Superior temporal gyrus (tissue), 1 donor: ENCODE measurements around the gene OR5T3.
"Not testable (repeated sequence)": the region's sequence is repeated elsewhere in the genome, so short reads cannot be mapped to it uniquely, and the experiment has no call there.

Experiments
- DNase-seq: peaks from one replicate; pipeline ENCODE4 v3.0.0-alpha.2; 2016; ENCODE audit errors: extremely low spot score

The OR5T3 gene

GRCh38 chr11:56251954-56252353 lies at the start of gene OR5T3:
OR5T3 (plus strand) TSS chr11:56252254; CDS start chr11:56252254, 0 bp downstream.
- DNase-seq: no peak

DNA sequence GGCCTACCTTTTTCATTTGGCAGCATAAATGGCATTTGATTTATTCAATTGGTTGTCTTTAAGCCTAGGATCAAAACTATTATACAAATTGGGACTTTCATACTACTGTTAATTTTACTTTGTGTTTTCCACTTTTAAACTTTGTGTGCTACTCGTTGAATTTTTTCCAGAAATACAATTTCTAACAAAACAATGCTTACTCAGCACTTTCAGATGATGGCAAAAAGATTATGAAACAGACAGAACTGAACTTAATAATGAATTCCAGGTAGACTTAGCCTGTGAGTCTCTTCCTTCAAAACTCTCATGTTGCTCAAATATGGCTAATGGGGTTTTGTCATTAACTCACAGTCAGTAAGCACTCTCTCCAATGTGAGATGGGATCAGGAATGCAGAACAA lies 44.3 kb upstream of the OR5T3 start:
- DNase-seq: no peak

DNA sequence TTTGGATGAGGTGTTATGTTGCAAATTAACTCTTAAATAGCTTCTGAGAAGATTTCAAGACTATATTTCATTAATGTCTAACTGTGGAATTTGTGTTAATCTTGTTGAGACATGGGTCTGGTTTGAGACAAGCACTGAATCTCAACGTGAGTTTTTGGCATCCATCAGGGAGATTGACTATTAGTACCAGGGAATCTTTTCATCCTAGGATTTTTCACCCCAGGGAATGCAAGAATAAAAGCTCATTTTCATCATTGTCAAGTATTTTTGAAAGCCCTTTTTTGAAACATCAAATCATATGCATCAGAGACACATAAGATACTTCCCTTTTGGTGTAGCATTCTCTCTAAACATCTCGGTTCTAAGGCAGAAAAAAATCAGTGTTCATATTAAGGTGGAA lies 37.5 kb upstream of the OR5T3 start:
- no peak for DNase-seq

DNA sequence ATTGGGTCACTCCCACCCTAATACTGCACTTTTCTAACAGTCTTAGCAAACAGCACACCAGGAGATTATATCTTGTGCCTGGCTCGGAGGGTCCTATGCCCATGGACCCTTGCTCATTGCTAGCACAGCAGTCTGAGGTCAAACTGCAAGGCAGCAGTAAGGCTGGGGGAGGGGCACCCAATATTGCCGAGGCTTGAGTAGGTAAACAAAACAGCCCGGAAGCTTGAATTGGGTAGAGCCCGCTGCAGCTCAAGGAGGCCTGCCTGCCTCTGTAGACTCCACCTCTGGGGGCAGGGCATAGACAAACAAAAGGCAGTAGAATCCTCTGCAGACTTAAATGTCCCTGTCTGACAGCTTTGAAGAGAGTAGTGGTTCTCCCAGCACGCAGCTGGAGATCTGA lies 32.3 kb upstream of the OR5T3 start:
- not testable (repeated sequence) for DNase-seq

- DNase-seq: no peak
These were observed 17.9 kb upstream of the OR5T3 start, which contains the start of gene OR5T2 for GRCh38 chr11:56234155-56234554. OR5T2 (minus strand) TSS chr11:56234255; CDS start chr11:56233062, 1,193 bp downstream.

DNA sequence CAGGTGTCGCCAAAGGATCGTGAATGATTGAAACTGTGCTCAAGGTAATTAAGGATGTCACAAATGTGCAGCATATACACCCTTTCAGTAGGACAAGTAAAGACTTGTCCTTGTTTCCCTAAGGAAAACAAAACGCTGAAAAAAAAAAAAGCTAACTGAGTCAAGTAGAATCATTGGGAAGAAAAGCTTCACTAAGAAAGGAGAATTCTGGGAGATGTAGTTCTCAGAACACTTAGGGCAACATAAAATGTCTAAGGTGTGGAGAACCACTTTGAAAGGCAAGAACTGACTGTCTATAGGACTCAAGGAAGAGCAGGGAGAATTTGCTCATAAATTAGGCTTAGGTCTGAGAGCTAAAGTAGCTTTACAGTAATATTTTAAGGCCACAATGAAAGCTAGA lies 19.0 kb downstream of the OR5T3 start:
- no peak for DNase-seq

GRCh38 chr11:56273854-56274253 lies 21.8 kb downstream of the OR5T3 start, which contains the start of gene OR5T1:
OR5T1 (plus strand) TSS chr11:56274154; CDS start chr11:56275639, 1,485 bp downstream.
- DNase-seq: no peak

GRCh38 chr11:56292154-56292553 lies 40.1 kb downstream of the OR5T3 start, which contains the start of gene OR8H1:
OR8H1 (minus strand) TSS chr11:56292254; CDS start chr11:56291062, 1,192 bp downstream.
- no peak for DNase-seq

- DNase-seq: no peak
These were observed 44.8 kb downstream of the OR5T3 start for GRCh38 chr11:56296898-56297297.
